GF-D8 (cell line): ENCODE measurements around the gene SOCS7.

Source experiments
- DNase-seq: peaks from one replicate; lab custom pipeline; 2025; lab: John Stamatoyannopoulos, UW

SOCS7 gene

DNA sequence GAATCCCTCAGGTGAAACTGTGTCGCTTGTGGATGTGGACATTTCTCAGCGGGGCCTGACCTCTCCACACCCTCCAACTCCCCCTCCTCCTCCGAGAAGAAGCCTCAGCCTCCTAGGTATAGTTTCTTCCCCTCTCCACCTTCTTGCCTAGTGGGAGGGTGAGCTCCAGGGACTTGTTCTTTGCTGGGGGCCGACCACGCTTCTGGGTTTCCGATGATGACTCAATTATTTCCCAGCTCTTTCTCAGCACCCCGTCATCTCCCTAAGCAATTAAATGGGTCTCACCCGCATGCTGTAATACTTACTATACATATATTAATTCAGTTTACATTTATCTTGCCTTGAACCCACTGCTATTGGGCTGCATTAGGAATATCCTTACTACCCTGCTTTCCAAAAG lies 13.1 kb downstream of the SOCS7 start:
- DNase-seq, result no peak

DNA sequence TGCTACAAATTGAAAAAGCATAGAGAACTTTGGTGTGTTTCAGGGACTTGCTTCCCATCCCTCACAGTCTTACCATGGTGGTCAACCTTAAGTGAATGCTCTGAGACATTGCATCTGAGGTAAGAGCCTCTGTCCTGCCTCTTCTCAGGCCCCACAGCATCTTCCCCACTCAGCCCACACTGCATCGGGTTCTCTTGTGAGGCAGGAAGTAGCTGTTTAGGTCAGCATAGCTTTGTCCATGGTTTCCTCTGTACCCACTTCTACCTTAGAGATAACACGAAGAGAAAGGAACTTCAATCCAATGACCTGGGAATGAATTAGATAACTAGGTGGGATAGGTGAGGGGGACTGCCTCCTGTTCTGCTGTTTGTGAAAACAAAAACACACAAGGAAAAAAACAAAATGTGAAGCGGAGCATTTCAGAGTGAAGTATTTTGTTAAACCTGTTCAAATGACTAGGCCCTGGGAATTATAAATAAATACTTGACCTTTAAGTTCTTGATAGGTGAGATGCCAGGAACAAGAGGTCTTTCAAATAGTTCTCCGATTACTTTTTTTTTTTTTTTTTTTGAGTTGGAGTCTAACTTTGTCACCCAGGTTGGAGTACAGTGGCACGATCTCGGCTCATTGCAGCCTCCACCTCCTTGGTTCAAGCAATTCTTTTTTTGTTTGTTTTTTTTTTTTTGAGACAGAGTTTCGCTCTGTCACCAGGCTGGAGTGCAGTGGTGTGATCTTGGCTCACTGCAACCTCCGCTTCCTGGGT lies 17.7 kb downstream of the SOCS7 start:
- no peak for DNase-seq

DNA sequence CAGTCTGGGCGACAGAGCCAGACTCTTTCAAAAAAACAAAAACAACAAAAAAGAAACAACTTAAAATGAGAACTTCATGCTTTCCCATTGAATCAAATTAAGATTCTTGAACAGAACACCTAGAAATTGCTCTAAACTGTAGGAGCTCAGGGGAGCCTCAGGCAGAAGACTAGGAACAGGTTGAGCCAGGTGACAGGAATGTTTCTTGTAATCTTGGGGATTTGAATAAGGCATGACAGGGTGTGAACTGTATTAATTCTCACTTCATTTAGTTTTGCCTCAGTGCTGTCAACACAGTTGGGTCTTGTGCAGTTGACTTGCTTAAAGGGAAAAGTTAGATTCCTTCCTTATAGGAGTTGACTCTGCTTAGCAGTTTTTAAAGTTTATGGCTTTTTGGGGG lies 27.8 kb downstream of the SOCS7 start:
- DNase-seq, result no peak

DNA sequence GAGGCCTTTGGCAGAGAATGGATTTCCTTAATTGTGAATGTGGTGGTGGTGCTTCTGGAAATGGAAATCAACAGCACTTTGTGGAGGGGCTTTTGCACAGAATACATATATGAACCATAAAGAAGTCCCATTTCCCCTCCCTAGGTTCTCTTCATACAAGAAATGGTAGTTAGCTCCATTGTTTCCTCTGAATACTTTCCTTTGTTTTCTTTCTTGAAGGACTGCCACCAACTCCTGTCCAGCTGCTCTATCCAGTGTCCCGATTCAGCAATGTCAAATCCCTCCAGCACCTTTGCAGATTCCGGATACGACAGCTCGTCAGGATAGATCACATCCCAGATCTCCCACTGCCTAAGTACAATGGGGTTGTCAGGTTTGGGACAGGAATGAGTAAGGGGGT lies 43.4 kb downstream of the SOCS7 start:
- DNase-seq, result no peak

DNA sequence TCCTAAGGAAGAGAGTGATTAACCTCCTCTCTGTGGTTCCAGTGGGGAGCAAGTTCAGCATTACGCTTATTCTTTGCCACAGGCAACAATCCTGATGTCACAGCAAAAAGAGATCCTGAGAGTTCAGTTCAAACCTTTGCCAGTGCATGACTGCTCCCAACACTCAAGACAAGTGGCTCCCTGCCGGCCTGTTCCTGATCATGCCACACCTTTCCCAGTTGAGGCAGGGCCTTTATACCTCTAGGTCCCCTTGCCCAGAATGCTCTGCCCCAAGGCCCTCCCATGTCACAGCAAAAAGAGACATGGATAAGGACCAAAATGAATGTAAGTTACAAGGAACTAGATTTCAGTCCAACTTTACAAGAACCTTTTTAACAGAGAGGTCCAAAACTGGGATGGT lies 45.6 kb downstream of the SOCS7 start:
- no peak for DNase-seq

DNA sequence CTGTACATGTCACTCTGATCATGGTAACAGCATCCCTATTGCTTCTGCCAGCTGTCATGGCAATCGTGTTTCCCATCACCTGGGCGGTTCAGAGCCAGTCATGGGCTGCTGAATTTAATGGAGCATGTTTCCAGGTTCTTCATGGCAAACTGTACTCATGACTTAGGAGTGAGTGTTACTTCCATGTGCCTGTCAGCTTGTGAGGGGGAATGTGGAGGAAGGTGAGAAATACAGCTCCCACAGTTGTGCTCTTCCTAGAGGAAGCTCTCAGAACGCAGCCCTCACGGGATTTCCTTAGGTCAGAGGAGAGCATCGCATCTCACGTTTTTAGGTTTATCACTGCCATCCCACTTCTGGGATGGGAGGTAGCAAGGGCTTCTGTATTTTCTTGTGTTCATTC lies 48.6 kb downstream of the SOCS7 start:
- no peak for DNase-seq

DNA sequence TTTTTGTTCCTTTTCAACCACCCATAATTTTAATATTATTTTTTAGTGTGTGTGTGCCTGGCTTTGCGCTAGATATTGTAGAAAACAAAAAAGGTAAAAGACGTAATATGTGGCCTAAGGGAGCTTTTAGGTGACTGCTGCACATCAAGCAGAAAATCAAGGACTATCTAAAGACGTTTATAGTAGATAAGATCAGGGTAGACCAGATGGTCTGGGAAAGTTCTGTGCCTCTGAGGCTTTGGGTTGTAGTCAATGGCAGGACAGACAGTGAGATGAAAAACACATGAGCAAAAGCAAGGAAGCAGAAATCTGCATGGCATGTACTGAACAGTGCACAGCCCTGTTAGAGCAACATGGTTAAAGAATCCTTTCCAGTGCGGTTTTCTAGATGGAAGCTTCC lies 49.8 kb downstream of the SOCS7 start:
- DNase-seq, result no peak

DNA sequence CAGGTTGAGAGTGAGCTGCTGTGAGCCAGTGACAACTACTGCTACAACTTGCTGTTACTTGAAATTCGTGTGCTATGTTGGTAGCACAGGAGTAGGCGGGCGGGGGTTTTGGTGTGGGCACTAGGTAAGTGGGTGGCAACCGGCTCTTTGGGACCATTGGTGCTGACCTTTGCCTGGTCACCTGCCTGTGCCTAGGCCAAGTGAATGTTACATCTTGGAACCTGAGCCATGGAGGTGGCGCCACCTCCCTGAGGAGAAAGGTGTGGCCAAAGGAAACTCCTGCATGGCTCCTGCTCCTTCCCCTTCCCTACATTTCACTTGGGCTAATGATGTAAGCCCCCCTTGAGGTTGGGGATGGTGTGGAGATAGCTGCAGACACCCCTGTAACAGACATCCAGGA lies 51.3 kb downstream of the SOCS7 start:
- no peak for DNase-seq

DNA sequence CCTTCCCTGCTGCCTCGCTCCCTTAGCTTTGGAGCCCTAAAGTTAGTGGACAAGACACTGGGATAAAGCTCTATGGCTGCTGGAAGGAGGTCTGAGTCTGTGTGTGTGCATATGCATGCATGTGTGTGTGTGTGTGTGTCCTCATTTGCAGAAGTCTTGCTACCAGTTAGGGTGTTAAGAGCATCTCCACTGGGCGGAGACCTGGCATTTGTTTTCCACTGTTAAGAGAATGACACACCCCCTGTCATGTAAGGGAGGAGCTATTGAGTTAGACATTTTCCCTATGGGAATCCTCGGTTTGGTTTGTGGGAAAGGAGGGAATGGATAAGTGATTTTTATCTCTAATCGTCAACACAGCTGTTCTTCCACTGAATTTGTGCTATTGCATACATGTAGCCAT lies 51.8 kb downstream of the SOCS7 start:
- DNase-seq, result no peak

DNA sequence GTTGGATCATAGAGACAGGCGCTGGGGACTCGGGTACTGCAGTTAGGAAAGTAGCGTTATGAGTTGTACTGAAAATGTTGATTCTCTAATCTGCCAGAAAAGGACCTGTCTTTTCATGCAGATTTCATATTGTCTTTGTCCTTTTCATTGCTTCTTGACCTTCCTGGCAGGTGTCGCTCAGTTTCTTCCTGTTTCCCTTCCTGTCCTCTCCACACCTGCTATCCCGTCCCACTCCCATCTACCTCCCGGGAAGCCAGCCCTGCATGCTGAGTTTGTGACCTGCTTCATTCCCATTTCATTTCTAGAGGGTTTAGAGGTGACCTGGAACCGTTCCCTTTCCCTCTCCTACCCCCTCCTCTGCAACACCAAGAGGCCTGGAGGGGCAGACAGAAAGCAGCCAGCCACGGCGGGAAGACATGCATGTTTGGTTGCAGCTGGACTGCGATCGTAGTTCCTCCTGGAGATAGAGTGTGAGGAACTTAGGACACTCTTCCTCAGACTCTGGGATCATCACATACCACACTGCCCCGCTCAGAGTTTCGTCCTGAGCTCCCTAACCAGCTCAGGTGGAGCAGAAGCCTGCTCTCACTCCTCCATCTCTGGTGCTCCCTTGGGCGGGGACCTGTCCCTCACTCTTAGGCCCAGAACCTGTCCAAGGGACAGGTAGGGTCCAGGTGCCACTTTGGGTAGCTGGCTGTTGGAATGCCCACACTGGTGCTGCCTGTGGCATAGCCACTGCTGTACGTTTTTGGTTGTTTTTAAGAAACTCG lies 52.7 kb downstream of the SOCS7 start:
- no peak for DNase-seq

DNA sequence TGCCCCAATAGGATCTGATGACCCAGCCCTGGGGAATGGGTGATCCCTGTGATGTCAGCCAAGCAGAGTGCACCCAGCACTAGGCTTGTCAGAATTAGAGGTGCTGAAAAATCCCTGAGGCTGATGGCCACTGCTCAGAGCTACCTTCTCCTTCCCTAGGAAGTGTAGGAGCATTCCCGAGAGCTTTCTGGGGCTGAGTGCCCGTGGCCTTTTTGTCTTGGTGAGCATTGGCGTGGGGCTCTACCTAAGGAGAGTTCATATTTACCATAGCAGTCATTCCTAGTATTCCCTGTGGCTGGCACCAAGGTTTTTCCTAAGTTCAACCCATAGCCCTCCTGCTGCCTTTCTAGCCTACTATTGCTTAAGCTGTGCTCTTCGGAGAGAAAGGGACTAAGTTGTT lies 54.0 kb downstream of the SOCS7 start:
- no peak for DNase-seq

DNA sequence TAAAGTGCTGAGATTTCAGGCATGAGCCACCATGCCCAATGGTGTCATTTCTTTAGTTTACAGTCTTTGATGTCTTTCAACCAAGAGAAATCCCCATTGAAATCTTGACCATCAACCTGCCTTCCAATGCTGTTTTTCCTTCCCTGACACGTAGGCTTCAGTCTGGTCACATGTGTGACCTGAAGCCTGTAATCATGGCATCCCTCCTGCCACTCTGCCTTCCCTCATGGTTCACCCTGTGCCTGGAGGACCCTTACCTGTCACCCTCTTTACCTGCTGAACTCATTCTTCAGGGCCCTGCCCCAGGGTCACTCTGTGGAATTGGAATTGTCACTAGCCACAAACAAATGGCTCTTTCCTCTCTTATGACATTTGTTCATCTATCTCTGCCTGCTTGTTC lies 58.6 kb downstream of the SOCS7 start:
- no peak for DNase-seq

DNA sequence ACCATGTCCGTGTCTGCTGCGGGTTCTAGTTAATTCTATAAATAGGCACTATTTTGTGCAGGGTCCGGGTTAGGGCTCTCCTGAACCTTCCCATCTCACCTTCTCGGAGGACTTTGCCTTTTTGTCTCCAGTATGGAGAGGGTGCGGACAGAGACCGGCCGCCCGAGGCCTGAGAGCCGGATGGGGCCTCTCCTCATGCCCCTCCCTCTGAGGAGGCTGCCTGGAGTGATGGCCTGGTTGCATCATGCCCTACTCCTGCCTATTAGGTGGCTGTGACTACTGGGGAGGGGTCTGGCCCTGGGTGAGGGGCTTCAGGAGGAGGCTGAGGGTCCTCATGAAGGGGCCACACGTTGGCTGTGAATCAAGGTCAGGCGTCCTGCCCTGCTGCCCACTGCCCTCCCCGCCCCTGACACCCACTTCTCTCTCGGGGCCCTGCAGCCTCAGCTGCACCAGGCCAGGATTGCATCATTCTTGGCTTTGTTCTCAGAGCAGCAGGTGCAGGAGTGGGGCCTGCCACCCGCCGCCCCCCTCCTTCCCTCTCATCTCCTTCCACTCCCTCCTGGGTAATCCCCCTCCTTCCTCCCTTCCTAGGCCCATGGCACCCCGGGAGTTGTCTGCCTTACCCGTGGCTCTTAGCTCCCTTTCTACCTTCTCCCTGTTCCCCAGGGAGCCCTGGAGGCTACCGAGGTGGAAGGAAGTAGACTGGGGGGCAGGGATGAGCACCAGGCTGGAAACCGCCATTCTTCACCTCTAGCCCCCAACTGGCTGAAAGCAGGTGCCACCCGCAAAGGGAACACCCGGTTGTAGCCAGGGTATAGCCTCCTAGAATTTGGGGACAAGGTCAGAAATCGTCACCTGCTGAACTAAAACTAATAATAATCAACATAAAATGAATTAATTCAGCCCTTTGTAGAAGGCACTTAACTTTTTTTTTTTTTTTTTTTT lies 63.9 kb downstream of the SOCS7 start:
- DNase-seq, result peak; percentile 91

DNA sequence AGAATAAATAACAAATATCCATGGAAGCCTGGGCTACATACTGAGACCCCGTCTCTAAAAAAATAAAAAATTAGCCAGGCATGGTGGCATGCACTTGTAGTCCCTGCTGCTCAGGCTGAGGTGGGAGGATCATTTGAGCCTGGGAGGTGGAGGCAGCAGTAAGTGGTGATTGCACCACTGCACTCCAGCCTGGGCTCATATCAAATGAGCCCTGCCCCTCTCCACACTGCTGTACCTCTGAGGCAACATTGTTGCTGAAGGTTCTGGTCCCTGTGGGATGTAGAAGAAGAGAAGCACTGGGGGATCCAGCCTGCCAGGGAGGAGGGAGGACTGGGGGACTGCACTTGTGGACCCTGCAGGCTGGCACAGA lies 65.2 kb downstream of the SOCS7 start:
- DNase-seq, result peak; percentile 85

DNA sequence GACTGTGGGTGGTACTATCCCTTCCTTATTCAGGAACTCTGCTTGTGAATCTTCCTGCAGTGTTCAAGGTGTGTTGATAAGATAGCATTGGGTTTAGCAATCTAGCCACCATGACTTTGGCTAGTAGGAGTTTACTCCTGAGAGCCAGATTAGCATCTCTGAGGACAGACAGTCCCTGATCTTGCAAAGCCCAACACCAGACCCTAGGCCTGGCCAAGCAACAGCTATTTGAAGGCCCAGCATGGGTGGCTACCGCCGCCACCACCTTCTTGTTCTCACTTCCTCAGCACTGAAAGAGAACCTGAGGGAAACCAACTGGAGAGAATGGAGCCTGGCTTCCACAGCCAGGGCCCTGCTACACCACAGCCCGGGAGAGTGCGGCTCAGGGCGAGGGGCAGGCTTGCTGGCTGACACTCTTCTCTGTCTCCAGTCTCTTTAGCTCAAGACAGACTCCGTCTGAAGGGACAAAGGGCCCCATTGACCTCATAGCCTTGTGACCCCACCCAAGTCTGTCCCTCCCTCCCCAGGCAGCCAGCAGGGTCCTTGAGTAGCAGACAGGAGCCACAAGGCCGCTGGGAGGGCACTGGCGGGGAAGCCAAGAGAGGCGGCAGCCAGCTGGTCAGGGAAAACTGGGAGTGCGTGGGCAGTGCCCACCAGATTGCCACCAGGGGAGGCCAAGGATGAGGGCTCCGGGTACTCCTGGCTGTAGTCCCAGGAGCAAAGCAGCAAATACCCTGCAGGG lies 65.7 kb downstream of the SOCS7 start:
- peak; percentile 85 for DNase-seq

DNA sequence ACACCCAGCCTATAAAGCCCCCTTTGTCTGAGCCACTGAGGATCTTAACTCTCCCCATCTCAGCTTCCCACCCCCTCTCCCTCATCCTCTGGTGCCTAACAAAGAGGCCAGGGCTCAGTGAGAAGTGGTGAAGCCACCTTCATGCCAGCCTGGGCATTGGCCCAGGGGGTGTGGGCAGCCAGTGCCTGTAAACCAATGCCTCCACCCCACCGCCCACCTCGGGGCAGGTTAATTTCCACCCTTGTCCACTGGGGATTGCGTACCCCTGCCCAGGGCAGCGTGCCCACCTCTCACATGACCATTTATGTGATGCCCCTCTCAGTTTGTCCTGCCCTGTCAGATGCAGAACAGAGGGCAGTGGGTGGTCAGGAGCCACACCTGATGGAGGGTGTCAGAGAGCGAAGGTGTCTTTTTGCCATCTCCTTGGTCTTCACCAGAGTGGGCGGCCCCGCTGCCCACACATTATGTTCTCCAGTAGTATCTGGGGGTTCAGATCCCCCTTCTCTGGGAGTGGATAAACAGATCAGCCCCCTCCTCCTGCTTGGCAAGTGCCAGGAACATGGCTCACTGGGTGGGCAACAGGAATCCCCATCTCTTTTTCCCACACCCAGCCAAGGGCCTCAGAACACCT lies 66.5 kb downstream of the SOCS7 start:
- no peak for DNase-seq

DNA sequence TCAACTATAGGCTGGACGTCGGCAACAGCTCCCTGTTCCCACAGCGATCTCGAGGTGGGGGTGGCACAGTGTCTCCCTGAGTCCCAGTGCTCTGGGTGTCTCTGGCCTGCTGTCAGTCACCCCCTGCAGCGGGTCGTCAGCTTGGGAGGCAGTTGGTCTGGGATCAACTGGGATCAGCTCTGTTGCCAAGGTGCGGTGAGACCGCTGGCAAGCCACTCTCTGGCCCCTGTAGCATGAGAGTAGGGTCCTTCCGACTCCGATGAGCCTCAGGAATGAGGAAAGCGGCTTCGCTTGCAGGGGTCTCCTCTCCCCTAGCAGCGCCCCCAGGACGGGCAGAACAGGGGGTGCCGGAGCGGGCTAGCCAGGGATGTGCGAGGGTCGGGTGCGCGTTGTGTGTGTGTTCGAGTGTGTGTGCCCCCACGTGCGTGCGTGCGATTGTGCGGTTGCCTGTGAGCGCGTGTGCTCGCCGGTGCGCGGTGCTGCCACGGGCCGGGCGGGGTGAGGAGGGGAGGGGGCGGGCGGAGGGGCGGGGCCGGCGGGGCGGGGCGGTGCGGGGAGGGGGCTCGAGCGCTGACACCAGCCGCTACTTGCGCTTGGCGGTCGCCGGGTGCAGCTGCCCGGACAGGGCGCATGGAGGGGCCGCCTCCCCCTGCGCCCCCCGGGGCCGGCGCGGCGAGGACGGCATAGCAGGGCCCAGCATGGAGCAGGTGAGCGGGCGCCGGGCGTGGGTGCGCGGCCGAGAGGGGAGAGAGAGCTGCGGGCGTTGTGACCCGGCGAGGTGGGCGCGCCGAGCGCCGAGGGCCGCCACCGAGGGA lies 67.3 kb downstream of the SOCS7 start:
- DNase-seq, result no peak

DNA sequence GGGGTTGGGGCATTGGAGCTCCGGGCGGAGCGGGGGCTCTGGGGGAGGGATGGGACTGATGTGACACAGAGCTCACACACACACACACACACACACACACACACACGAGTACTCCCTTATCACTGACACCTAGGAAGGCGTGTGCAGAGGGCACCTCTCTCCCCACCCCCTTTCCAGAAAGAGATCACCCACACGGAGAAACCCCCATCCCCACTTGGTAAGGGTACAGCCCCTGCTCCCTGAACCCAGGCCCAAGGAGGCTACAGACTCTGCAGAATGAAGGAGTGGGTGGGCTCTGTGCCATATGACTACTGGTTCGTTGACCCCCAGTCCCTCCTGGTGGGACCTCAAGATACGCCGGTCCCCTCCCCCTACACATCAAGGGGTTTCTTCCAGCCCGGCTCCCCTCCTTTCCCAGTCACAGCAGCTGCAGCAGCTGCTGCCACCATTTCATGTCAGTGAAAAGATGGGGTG lies 67.9 kb downstream of the SOCS7 start:
- no peak for DNase-seq

DNA sequence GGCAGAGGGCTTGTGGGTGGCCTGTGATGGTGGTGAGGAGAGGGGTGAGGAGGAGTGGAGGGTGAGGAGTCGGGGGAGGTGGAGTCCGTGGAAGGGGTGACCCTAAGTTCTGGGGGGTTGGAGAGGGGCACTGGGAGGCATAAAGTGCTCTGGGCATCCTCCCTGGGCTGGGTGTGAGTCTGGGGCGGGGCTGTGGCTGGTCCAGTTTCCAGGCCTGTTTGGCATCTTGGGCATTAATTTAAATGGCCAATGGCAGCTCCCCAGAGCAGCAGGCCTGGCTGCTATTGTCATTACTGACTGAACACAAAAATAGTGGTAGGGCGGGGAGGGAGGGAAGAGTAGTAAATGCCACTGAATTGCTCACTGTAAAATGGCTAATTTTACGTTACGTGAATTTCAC lies 68.9 kb downstream of the SOCS7 start:
- DNase-seq, result no peak

DNA sequence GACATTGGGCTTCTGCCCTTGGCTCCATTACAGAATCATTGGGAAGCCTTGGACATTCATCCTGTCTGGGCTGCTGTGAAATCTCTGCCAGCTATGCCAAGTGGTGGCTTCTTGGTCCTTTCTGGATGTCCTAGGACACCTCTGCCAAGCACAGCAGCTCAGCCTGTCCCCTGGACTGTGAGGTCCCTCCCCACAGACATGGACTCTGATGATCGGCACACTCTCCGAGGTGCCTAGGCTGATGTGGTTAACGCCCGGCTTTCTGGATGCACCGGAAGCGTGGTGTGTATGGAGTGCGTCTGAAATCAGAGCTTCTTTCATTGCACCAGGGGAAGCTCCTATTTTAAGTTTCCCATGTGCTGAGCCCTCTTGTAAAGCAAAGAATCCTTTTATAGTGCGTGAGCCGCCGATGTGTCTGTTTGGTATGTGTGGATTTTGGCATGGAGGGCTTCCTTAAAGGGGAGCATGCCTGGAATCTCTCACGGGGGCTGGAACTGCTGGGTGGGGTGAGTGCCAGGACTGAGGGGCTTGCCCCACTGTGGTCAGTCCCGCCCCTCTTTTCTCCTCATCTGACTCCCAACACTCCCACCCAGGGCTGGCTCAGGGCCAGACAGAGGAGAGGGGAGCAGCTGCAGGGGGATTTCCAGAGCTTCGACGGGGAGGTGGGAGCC lies 69.7 kb downstream of the SOCS7 start:
- no peak for DNase-seq
